ENCODE data around the gene HIVEP3. TPM values are rescaled to one million over a fixed set of nuclear protein-coding genes. Genes with fewer than 3 reads are reported as not detected.

The HIVEP3 gene
- polyA plus RNA-seq, 6 donors from 2014 or later = 0.83 to 2.1 (median 1.3) TPM

GRCh38 chr1:41884256-41885230 lies 34.2 kb downstream of the HIVEP3 start:
- H3K27me3 Mint-ChIP-seq = no peaks in the 10 kb centered on the region
- H3K4me1 Mint-ChIP-seq = peaks cover 10 to 13% (median 12%) of the 10 kb centered on the region in 3 donors
- no peak overlapping the region for H3K27ac Mint-ChIP-seq
- no peak for DNase-seq
- no peak for ATAC-seq (ENCODE audit: low read depth in 2 of 2)
- H3K36me3 Mint-ChIP-seq = no peaks in the 10 kb centered on the region
- no peaks in the 10 kb centered on the region for H3K9me3 Mint-ChIP-seq
- H3K4me3 Mint-ChIP-seq = no peak overlapping the region

GRCh38 chr1:41883507-41883906 lies 35.2 kb downstream of the HIVEP3 start:
- Mint-ChIP-seq H3K4me3 (no peak overlapping the region), H3K9me3 (no peaks in the 10 kb centered on the region), H3K27me3 (peaks cover 0 to 6% (median 0%) of the 10 kb centered on the region in 3 donors), H3K4me1 (peaks cover 6 to 13% (median 12%) of the 10 kb centered on the region in 3 donors), H3K36me3 (no peaks in the 10 kb centered on the region), H3K27ac (peak overlapping the region in 1 of 6 donors; percentile 32)
- DNase-seq (no peak), ATAC-seq (ENCODE audit: low read depth in 2 of 2) (no peak)

- Mint-ChIP-seq H3K27me3 (peaks cover 0 to 7% (median 0%) of the 10 kb centered on the region in 3 donors), H3K9me3 (no peaks in the 10 kb centered on the region), H3K36me3 (no peaks in the 10 kb centered on the region), H3K4me3 (no peak overlapping the region), H3K27ac (peak overlapping the region in 1 of 6 donors; percentile 65), H3K4me1 (peaks cover 6 to 13% (median 12%) of the 10 kb centered on the region in 3 donors)
- DNase-seq (no peak), ATAC-seq (ENCODE audit: low read depth in 2 of 2) (no peak)
These were observed 36.2 kb downstream of the HIVEP3 start for GRCh38 chr1:41882486-41882885.

- ATAC-seq (ENCODE audit: low read depth in 2 of 2) (peak in 1 of 2 donors; percentile 25), DNase-seq (no peak)
- peak overlapping the region in 1 of 6 donors; percentile 41 for H3K27ac Mint-ChIP-seq
- H3K9me3 Mint-ChIP-seq = no peaks in the 10 kb centered on the region
- H3K36me3 Mint-ChIP-seq = no peaks in the 10 kb centered on the region
- H3K4me1 Mint-ChIP-seq = peaks cover 6 to 14% (median 12%) of the 10 kb centered on the region in 3 donors
- H3K4me3 Mint-ChIP-seq = no peak overlapping the region
- peaks cover 0 to 7% (median 0%) of the 10 kb centered on the region in 3 donors for H3K27me3 Mint-ChIP-seq
These were observed 36.6 kb downstream of the HIVEP3 start for GRCh38 chr1:41882068-41882477.

- ATAC-seq (ENCODE audit: low read depth in 2 of 2) (no peak), DNase-seq (no peak)
- Mint-ChIP-seq H3K9me3 (no peaks in the 10 kb centered on the region), H3K36me3 (no peaks in the 10 kb centered on the region), H3K27me3 (peaks cover 0 to 7% (median 0%) of the 10 kb centered on the region in 3 donors), H3K4me3 (no peak overlapping the region), H3K27ac (no peak overlapping the region), H3K4me1 (peaks cover 6 to 16% (median 12%) of the 10 kb centered on the region in 3 donors)
These were observed 37.5 kb downstream of the HIVEP3 start for GRCh38 chr1:41880950-41881885.

GRCh38 chr1:41880261-41880660 lies 38.5 kb downstream of the HIVEP3 start:
- peaks cover 10 to 16% (median 12%) of the 10 kb centered on the region in 3 donors for H3K4me1 Mint-ChIP-seq
- H3K27me3 Mint-ChIP-seq = peaks cover 0 to 7% (median 0%) of the 10 kb centered on the region in 3 donors
- H3K4me3 Mint-ChIP-seq = peak overlapping the region in 1 of 8 donors; percentile 33
- H3K36me3 Mint-ChIP-seq = no peaks in the 10 kb centered on the region
- no peaks in the 10 kb centered on the region for H3K9me3 Mint-ChIP-seq
- peak overlapping the region in 1 of 6 donors; percentile 71 for H3K27ac Mint-ChIP-seq
- no peak for ATAC-seq (ENCODE audit: low read depth in 2 of 2)
- DNase-seq = no peak

- ATAC-seq (ENCODE audit: low read depth in 2 of 2) = no peak
- Mint-ChIP-seq H3K4me1 (peaks cover 10 to 16% (median 12%) of the 10 kb centered on the region in 3 donors), H3K9me3 (no peaks in the 10 kb centered on the region), H3K27ac (peak overlapping the region in 1 of 6 donors; percentile 60), H3K27me3 (peaks cover 0 to 7% (median 0%) of the 10 kb centered on the region in 3 donors), H3K36me3 (no peaks in the 10 kb centered on the region), H3K4me3 (no peak overlapping the region)
- no peak for DNase-seq
These were observed 39.1 kb downstream of the HIVEP3 start for GRCh38 chr1:41879617-41880016.

GRCh38 chr1:41878911-41879310 lies 39.8 kb downstream of the HIVEP3 start:
- ATAC-seq (ENCODE audit: low read depth in 2 of 2) (no peak), DNase-seq (no peak)
- H3K4me3 Mint-ChIP-seq = no peak overlapping the region
- H3K9me3 Mint-ChIP-seq = no peaks in the 10 kb centered on the region
- H3K27ac Mint-ChIP-seq = no peak overlapping the region
- H3K27me3 Mint-ChIP-seq = peaks cover 0 to 7% (median 0%) of the 10 kb centered on the region in 3 donors
- no peaks in the 10 kb centered on the region for H3K36me3 Mint-ChIP-seq
- H3K4me1 Mint-ChIP-seq = peaks cover 10 to 16% (median 12%) of the 10 kb centered on the region in 3 donors

- no peak for ATAC-seq (ENCODE audit: low read depth in 2 of 2)
- no peak overlapping the region for H3K27ac Mint-ChIP-seq
- peaks cover 10 to 16% (median 12%) of the 10 kb centered on the region in 3 donors for H3K4me1 Mint-ChIP-seq
- DNase-seq = no peak
- no peak overlapping the region for H3K4me3 Mint-ChIP-seq
- no peaks in the 10 kb centered on the region for H3K36me3 Mint-ChIP-seq
- no peaks in the 10 kb centered on the region for H3K9me3 Mint-ChIP-seq
- peaks cover 0 to 7% (median 0%) of the 10 kb centered on the region in 3 donors for H3K27me3 Mint-ChIP-seq
These were observed 40.2 kb downstream of the HIVEP3 start for GRCh38 chr1:41878495-41878894.

- Mint-ChIP-seq H3K36me3 (no peaks in the 10 kb centered on the region), H3K27ac (peak overlapping the region in 1 of 6 donors; percentile 65)
These were observed 41.9 kb downstream of the HIVEP3 start for GRCh38 chr1:41876576-41877445.

GRCh38 chr1:41875487-41875886 lies 43.2 kb downstream of the HIVEP3 start:
- ATAC-seq (ENCODE audit: low read depth in 2 of 2) (no peak), DNase-seq (no peak)
- Mint-ChIP-seq H3K27ac (peak overlapping the region in 3 of 6 donors; percentile 2 to 80 (median 23)), H3K4me1 (peaks cover 0 to 5% (median 3%) of the 10 kb centered on the region in 3 donors), H3K9me3 (no peaks in the 10 kb centered on the region), H3K36me3 (no peaks in the 10 kb centered on the region), H3K27me3 (peaks cover 0 to 7% (median 0%) of the 10 kb centered on the region in 3 donors), H3K4me3 (no peak overlapping the region)

More at GRCh38 chr1:41876576-41877445, 41.9 kb downstream of the HIVEP3 start:
- no peak for ATAC-seq (ENCODE audit: low read depth in 2 of 2)
- Mint-ChIP-seq H3K4me1 (peaks cover 0 to 5% (median 4%) of the 10 kb centered on the region in 3 donors), H3K9me3 (no peaks in the 10 kb centered on the region), H3K4me3 (no peak overlapping the region), H3K27me3 (peaks cover 0 to 7% (median 0%) of the 10 kb centered on the region in 3 donors)
- DNase-seq = no peak

GRCh38 chr1:41874903-41875411 lies 43.8 kb downstream of the HIVEP3 start:
- peaks cover 0 to 7% (median 0%) of the 10 kb centered on the region in 3 donors for H3K27me3 Mint-ChIP-seq
- no peak for DNase-seq
- no peak overlapping the region for H3K4me3 Mint-ChIP-seq
- H3K36me3 Mint-ChIP-seq = no peaks in the 10 kb centered on the region
- H3K4me1 Mint-ChIP-seq = peaks cover 0 to 5% (median 3%) of the 10 kb centered on the region in 3 donors
- ATAC-seq (ENCODE audit: low read depth in 2 of 2) = no peak
- H3K27ac Mint-ChIP-seq = peak overlapping the region in 1 of 6 donors; percentile 80
- H3K9me3 Mint-ChIP-seq = no peaks in the 10 kb centered on the region
